Panc1 (cell line): ENCODE data around the gene SUPT20HL1.

Source experiments
- CTCF ChIP-seq: fragments of 450-650 bp; IDR thresholded peaks from 2 replicates; pipeline ENCODE4 v1.5.1; 2017; ENCODE audit warnings: mild to moderate bottlenecking
- POLR2AphosphoS5 ChIP-seq: IDR thresholded peaks from 2 replicates; pipeline ENCODE4 v1.6.1; 2012; ENCODE audit warnings: mild to moderate bottlenecking, low read depth, low read length, moderate library complexity

GRCh38 chrX:24317567-24317966, 42.9 kb upstream of the SUPT20HL1 start:
- TF ChIP-seq POLR2AphosphoS5, result no peak
- TF ChIP-seq CTCF, result no peak
